Trophoblast cell (in vitro differentiated cells and primary cell): ENCODE measurements around the gene SOX21.

ENCODE experiments used
- DNase-seq, 2 donors: peaks; one replicate each; pipeline ENCODE4 v3.0.0-alpha.2; 2016
- H2AFZ ChIP-seq: 2 replicates; pipeline ENCODE4 v1.6.1; 2013; ENCODE audit warnings: low read length, moderate library complexity, mild to moderate bottlenecking; ENCODE audit not compliant: insufficient read depth, poor library complexity
- H2AK5ac ChIP-seq: 2 replicates; pipeline ENCODE4 v1.6.1; 2013; ENCODE audit warnings: mild to moderate bottlenecking, low read length
- H2BK120ac ChIP-seq: 2 replicates; pipeline ENCODE4 v1.6.1; 2013; ENCODE audit warnings: low read length, mild to moderate bottlenecking, moderate library complexity; ENCODE audit not compliant: insufficient read depth, poor library complexity
- H2BK12ac ChIP-seq: 2 replicates; pipeline ENCODE4 v1.6.1; 2013; ENCODE audit warnings: mild to moderate bottlenecking, low read length, moderate library complexity
- H2BK5ac ChIP-seq: 2 replicates; pipeline ENCODE4 v1.6.1; 2013; ENCODE audit warnings: low read length, low read depth, moderate library complexity, mild to moderate bottlenecking; ENCODE audit not compliant: poor library complexity
- H3K14ac ChIP-seq: 2 replicates; pipeline ENCODE4 v1.6.1; 2013; ENCODE audit warnings: mild to moderate bottlenecking, low read length
- H3K18ac ChIP-seq: 2 replicates; pipeline ENCODE4 v1.6.1; 2013; ENCODE audit warnings: mild to moderate bottlenecking, low read length
- H3K23ac ChIP-seq: 2 replicates; pipeline ENCODE4 v1.6.1; 2013; ENCODE audit warnings: low read length
- H3K27ac ChIP-seq: 2 replicates; pipeline ENCODE4 v1.5.1; 2013; ENCODE audit warnings: low read depth, mild to moderate bottlenecking, inconsistent platforms, low read length, moderate library complexity
- H3K27me3 ChIP-seq: 2 replicates; pipeline ENCODE4 v1.6.1; 2013; ENCODE audit warnings: inconsistent platforms, mild to moderate bottlenecking, low read length, moderate library complexity; ENCODE audit not compliant: insufficient read depth
- H3K36me3 ChIP-seq, 2 experiments: 1 replicate in 1 of 2; 2 replicates in 1 of 2; pipeline ENCODE4 v1.6.1; 2013; ENCODE audit warnings: low read length in 2 of 2, mild to moderate bottlenecking in 2 of 2, moderate library complexity in 1 of 2; ENCODE audit not compliant: insufficient read depth in 2 of 2, control insufficient read depth in 1 of 2
- H3K4ac ChIP-seq: 2 replicates; pipeline ENCODE4 v1.6.1; 2013; ENCODE audit warnings: low read depth, mild to moderate bottlenecking, low read length, moderate library complexity
- H3K4me1 ChIP-seq, 2 experiments: 1 replicate in 1 of 2; 2 replicates in 1 of 2; pipeline ENCODE4 v1.6.1; 2013; ENCODE audit warnings: low read length in 2 of 2, mild to moderate bottlenecking in 2 of 2, moderate library complexity in 1 of 2; ENCODE audit not compliant: insufficient read depth in 2 of 2, control insufficient read depth in 1 of 2
- H3K4me2 ChIP-seq: 2 replicates; pipeline ENCODE4 v1.6.1; 2013; ENCODE audit warnings: inconsistent platforms, mild to moderate bottlenecking, low read length, moderate library complexity
- H3K4me3 ChIP-seq: 2 replicates; pipeline ENCODE4 v1.5.1; 2013; ENCODE audit warnings: mild to moderate bottlenecking, low read depth, low read length, inconsistent platforms
- H3K79me1 ChIP-seq: one replicate; pipeline ENCODE4 v1.6.1; 2013; ENCODE audit warnings: low read length
- H3K79me2 ChIP-seq: 2 replicates; pipeline ENCODE4 v1.6.1; 2013; ENCODE audit warnings: low read length, mild to moderate bottlenecking; ENCODE audit not compliant: control insufficient read depth, insufficient read depth, poor library complexity
- H3K9ac ChIP-seq: 2 replicates; pipeline ENCODE4 v1.6.1; 2013; ENCODE audit warnings: mild to moderate bottlenecking, low read length
- H3K9me3 ChIP-seq: 2 replicates; pipeline ENCODE4 v1.6.1; 2013; ENCODE audit warnings: low read depth, mild to moderate bottlenecking, control low read depth, inconsistent platforms, low read length; ENCODE audit not compliant: insufficient read depth
- H4K12ac ChIP-seq: 2 replicates; pipeline ENCODE4 v1.6.1; 2013; ENCODE audit warnings: low read depth, mild to moderate bottlenecking, low read length, moderate library complexity
- H4K8ac ChIP-seq: 2 replicates; pipeline ENCODE4 v1.6.1; 2013; ENCODE audit warnings: low read depth, mild to moderate bottlenecking, low read length, moderate library complexity
- H4K91ac ChIP-seq: one replicate; pipeline ENCODE4 v1.6.1; 2013; ENCODE audit warnings: low read depth, mild to moderate bottlenecking, low read length, moderate library complexity
- WGBS: extraction: QIAGEN DNeasy Blood & Tissue Kit; methylation state at CpG from one replicate; pipeline ENCODE4 v1.1.7; 2013; ENCODE audit warnings: missing lambda C conversion rate; ENCODE audit not compliant: insufficient read length, insufficient coverage; ENCODE audit errors: extremely low coverage; 5-methylcytosine and 5-hydroxymethylcytosine counted together

The SOX21 gene

GRCh38 chr13:94705081-94706030, 7.0 kb downstream of the SOX21 start:
- no CpG with 5 or more reads among the region's 40 CpGs for WGBS
- H3K4me2 ChIP-seq = peak overlapping the region; percentile 15
- DNase-seq = peak in 1 of 2 donors; percentile 24
- no peak overlapping the region for H2BK120ac ChIP-seq
- no peaks in the 10 kb centered on the region for H3K79me2 ChIP-seq
- peaks cover 4% of the 10 kb centered on the region for H3K9me3 ChIP-seq
- H3K79me1 ChIP-seq = no peaks in the 10 kb centered on the region
- H3K27me3 ChIP-seq = peaks cover 72% of the 10 kb centered on the region
- H3K4ac ChIP-seq = no peak overlapping the region
- H2AFZ ChIP-seq = no peak overlapping the region
- H2BK5ac ChIP-seq = no peak overlapping the region
- no peak overlapping the region for H2AK5ac ChIP-seq
- no peaks in the 10 kb centered on the region for H3K36me3 ChIP-seq
- H4K91ac ChIP-seq = no peak overlapping the region
- H3K4me1 ChIP-seq = peaks cover 4 to 23% of the 10 kb centered on the region in 2 experiments
- no peak overlapping the region for H4K12ac ChIP-seq
- H3K14ac ChIP-seq = no peak overlapping the region
- no peak overlapping the region for H3K27ac ChIP-seq
- H2BK12ac ChIP-seq = no peak overlapping the region
- H3K4me3 ChIP-seq = no peak overlapping the region
- H3K9ac ChIP-seq = no peak overlapping the region
- H3K23ac ChIP-seq = no peak overlapping the region
- no peak overlapping the region for H4K8ac ChIP-seq
- no peak overlapping the region for H3K18ac ChIP-seq

- H2AK5ac ChIP-seq = no peak overlapping the region
- DNase-seq = peak in 1 of 2 donors; percentile 75
- H2AFZ ChIP-seq = no peak overlapping the region
- no peak overlapping the region for H4K91ac ChIP-seq
- H2BK5ac ChIP-seq = no peak overlapping the region
- no peak overlapping the region for H3K23ac ChIP-seq
- H3K27me3 ChIP-seq = peaks cover 69% of the 10 kb centered on the region
- H3K18ac ChIP-seq = no peak overlapping the region
- no peaks in the 10 kb centered on the region for H3K79me2 ChIP-seq
- H4K12ac ChIP-seq = no peak overlapping the region
- H3K79me1 ChIP-seq = no peaks in the 10 kb centered on the region
- peaks cover 10 to 30% of the 10 kb centered on the region in 2 experiments for H3K4me1 ChIP-seq
- H3K36me3 ChIP-seq = no peaks in the 10 kb centered on the region
- H3K27ac ChIP-seq = no peak overlapping the region
- H3K4ac ChIP-seq = no peak overlapping the region
- H3K9ac ChIP-seq = no peak overlapping the region
- no peak overlapping the region for H4K8ac ChIP-seq
- H3K9me3 ChIP-seq = peaks cover 4% of the 10 kb centered on the region
- no peak overlapping the region for H2BK12ac ChIP-seq
- WGBS = no CpG with 5 or more reads among the region's 24 CpGs
- H3K14ac ChIP-seq = no peak overlapping the region
- no peak overlapping the region for H3K4me3 ChIP-seq
- H3K4me2 ChIP-seq = peak overlapping the region; percentile 15
- H2BK120ac ChIP-seq = no peak overlapping the region
These were observed 7.8 kb downstream of the SOX21 start for GRCh38 chr13:94704377-94705080.

DNA sequence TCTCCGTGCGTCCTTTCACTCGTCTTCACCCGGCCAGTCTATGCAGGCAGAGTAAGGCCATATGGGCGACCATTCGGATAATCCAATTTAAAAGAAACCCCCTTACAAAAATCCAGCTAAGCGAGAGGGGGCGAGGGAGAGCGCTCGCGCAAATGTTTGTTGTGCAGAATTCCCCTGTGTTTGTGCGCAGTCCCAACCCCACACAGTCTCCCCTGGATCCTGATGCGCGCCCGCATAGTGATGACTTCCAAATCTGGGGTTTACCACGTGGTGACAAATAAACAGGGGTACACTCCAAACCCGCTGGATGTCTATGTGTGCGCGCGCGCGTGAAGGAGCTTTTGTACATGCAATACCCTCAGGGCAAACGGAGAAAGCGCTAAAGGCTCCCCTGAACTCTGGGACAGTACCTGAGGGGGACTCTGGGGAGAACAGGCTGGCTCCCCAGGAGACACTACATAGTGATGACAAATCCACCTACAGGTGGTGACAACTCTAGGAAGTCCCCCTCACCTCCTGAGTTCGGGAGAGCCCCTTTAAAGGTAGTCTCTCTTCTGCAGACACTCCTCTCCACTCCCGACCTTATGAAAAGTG, 8.5 kb downstream of the SOX21 start:
- Histone ChIP-seq H2AK5ac (no peak overlapping the region), H4K8ac (no peak overlapping the region), H3K4me3 (no peak overlapping the region), H2BK5ac (no peak overlapping the region), H3K27me3 (peaks cover 69% of the 10 kb centered on the region), H3K18ac (no peak overlapping the region), H4K12ac (no peak overlapping the region), H3K79me1 (no peaks in the 10 kb centered on the region), H3K9ac (no peak overlapping the region), H3K23ac (no peak overlapping the region), H3K4ac (no peak overlapping the region), H3K79me2 (no peaks in the 10 kb centered on the region), H3K4me2 (peak overlapping the region; percentile 24), H3K9me3 (peaks cover 4% of the 10 kb centered on the region), H2BK12ac (no peak overlapping the region), H3K14ac (no peak overlapping the region), H3K4me1 (peaks cover 10 to 30% of the 10 kb centered on the region in 2 experiments), H2AFZ (no peak overlapping the region), H3K27ac (no peak overlapping the region), H2BK120ac (no peak overlapping the region), H3K36me3 (no peaks in the 10 kb centered on the region), H4K91ac (no peak overlapping the region)
- DNase-seq = no peak
- no CpG with 5 or more reads among the region's 26 CpGs for WGBS

GRCh38 chr13:94703271-94703670, 9.1 kb downstream of the SOX21 start:
- Histone ChIP-seq H3K79me1 (no peaks in the 10 kb centered on the region), H2BK12ac (no peak overlapping the region), H3K14ac (no peak overlapping the region), H3K4me1 (peaks cover 10 to 29% of the 10 kb centered on the region in 2 experiments), H3K4ac (no peak overlapping the region), H3K23ac (no peak overlapping the region), H4K12ac (no peak overlapping the region), H3K27me3 (peaks cover 66% of the 10 kb centered on the region), H4K91ac (no peak overlapping the region), H3K9ac (no peak overlapping the region), H3K27ac (no peak overlapping the region), H2AFZ (no peak overlapping the region), H3K18ac (no peak overlapping the region), H4K8ac (no peak overlapping the region), H2BK120ac (no peak overlapping the region), H3K79me2 (no peaks in the 10 kb centered on the region), H2AK5ac (no peak overlapping the region), H3K4me2 (peak overlapping the region; percentile 24), H2BK5ac (no peak overlapping the region), H3K36me3 (no peaks in the 10 kb centered on the region), H3K4me3 (no peak overlapping the region), H3K9me3 (peaks cover 4% of the 10 kb centered on the region)
- no peak for DNase-seq
- no CpG with 5 or more reads among the region's 17 CpGs for WGBS
